Activated CD8-positive, alpha-beta memory T cell treated with anti-CD3 and anti-CD28 coated beads for 4 hours (primary cell): ENCODE data around the gene RCL1.
"Not testable (repeated sequence)": the region's sequence is repeated elsewhere in the genome, so short reads cannot be mapped to it uniquely, and the experiment has no call there.

Experiments
- DNase-seq, 2 donors: peaks; one replicate each; pipeline ENCODE4 v3.0.0-alpha.2; 2020; ENCODE audit warnings: low read depth in 2 of 2

The RCL1 gene, protein sequence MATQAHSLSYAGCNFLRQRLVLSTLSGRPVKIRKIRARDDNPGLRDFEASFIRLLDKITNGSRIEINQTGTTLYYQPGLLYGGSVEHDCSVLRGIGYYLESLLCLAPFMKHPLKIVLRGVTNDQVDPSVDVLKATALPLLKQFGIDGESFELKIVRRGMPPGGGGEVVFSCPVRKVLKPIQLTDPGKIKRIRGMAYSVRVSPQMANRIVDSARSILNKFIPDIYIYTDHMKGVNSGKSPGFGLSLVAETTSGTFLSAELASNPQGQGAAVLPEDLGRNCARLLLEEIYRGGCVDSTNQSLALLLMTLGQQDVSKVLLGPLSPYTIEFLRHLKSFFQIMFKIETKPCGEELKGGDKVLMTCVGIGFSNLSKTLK

DNA sequence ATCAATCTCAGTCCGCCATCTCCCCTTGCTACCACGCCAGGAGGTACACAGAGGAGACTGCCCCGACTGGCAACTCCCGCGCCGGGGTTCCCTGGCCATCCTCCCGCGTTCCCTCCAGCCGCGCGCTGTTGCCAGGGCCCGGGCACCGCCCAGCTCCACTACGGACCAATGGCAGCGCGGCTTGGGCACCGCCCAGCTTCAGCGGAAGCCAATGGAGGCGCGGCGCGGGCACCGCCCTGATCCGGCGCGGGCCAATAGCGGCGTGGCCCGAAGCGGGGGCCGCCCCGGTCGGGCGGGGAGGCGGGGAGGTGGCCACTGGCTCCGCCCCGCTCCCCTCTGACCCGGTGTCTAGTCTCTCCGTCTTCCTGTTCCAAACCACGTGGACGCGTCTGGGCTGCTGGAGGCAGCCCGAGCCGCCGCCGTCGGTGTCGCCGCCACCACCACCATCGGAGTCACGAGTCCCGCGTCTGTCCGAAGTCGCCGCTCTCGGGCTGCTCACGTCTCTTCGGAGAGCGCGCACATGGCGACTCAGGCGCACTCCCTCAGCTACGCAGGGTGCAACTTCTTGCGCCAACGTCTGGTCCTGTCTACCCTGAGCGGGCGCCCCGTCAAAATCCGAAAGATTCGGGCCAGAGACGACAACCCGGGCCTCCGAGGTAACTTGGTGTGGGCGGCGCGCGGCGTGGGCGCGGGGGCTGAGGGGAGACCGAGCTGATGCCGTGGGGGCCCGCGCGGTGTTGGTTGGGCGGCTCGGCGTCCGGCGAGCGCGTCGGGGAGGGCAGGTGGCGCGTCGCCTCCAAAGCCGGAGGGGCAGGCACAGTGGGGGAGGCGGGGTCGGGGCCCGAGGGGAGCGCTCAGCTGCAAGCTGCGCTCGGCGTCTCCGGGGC, at the start of gene RCL1:
TSS of gene RCL1 (plus strand) at position 373 of the 887 bp plus-strand sequence. CDS start at position 521, 148 bp downstream.
- peak; percentile 88 to 92 for DNase-seq

DNA sequence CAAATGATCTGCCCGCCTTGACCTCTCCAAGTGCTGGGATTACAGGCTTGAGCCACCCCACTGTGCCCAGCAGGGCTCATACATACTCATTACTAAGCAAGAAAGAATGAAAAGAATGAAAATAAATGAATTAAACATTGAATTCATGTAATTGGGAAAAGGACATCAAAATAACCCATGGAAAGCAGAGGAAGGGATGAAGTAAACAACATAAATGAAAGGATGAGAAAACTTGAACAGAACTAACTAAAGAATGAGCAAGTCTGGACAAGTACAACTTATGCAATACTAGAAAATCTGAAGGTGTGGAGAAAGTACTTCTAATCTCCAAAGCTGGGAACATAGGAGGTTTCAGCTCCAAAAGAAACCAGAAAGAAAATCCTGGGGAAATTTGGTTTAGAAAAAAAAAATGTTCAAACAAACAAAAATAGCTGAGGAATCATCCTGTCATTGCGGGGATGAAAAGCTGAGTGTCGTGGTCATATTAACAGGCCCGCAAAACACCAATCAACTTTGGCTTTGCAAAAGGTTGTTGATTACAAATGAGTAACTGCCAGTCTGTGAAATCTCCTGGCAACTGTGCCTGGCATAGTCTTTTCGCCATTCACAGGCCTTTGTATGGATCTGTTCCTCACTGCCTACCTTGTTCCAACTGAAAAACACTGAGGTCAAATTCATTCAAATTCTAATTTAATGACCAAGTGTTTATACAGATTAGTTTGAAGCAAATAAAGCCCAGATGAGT, 49.4 kb upstream of the RCL1 start:
- no peak for DNase-seq

DNA sequence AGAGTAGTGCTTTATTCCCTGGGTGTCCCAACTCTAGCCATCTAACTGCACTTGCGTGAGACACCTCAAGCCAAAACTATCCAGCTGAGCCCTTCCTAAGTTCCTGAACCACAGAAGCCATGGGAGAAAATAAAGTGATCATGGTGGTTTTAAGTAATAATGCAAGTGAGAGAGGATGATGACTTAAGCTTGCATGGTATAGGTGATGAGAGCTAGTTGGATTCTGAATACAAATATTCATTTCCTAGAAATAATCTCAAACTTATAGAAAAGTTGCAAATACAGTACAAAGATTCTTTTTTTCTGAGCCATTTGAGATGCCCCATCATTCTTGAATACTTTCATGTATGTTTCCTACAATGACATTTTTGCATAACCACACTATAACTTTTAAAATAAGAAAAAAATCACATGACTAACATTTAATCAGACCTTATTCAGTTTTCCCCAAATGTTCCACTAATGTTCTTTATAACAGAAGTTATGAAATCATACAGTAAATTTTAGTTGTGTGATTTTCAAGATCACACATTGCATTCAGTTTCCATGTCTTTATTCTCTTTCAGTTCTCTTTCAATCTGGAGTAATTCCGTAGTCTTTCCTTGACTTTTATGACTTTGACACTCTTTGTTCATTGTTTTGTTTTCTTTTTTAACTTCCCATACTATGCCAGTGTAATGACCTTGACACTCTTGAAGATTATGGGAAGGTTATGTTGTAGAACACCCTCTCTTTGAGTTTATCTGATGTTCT, 46.3 kb upstream of the RCL1 start:
- DNase-seq, result no peak

DNA sequence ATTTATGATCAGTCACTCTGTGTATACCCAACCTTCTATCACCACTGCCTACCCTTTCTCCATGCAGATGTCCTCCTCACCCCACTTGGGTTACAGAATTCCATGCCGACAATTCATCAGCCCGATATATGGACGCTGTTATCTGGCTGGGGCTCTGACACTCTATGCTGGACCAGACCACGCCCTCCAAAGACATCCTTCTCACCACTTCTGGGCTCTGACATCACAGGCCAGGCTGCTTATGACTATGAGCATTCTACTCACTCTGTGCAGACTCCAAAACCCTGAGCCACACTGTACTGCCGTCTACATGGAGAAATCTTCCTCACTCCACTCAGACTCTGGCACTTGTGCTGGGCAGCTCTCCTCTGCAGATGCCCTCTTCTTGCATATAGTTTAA, 44.1 kb upstream of the RCL1 start:
- DNase-seq, result no peak

DNA sequence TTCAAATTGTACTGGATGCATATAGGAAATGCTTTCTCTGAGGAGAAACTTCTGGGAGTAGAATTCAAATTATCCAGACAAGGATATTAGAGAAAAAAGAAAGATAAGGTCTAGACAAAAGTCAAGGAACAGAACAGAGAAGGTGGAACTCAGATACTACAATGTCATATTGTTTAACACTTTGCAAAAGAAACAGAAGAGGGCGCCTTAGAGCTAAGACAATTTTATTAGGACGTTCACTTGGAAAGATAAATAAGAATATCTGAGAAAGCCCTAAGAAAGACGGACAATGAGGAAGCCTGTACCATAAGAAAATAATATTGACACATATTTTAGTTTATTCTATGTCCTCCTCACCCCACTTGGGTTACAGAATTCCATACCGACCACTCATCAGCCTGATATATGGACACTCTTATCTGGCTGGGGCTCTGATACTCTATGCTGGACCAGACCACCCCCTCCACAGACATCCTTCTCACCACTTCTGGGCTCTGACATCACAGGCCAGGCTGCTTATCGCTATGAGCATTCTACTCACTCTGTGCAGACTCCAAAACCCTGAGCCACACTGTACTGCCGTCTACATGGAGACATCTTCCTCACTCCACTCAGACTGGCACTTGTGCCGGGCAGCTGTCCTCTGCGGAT, 42.6 kb upstream of the RCL1 start:
- DNase-seq, result no peak

DNA sequence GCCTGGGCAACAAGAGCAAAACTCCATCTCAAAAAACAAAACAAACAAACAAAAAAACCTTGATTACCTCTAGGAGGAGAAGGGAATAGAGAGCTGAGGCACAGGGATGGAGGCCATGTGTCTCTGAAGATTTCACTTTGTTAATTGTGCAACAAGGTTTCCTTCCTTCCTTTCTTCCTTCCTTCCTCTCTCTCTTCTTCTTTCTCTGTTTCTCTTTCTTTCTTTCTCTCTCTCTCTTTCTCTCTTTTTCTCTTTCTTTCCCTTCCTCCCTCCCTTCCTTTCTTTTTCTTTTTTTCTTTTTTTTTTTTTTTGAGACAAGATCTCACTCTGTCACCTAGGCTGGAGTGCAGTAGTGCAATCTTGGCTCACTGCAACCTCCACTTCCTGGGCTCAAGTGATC, 38.2 kb upstream of the RCL1 start:
- not testable (repeated sequence) for DNase-seq

DNA sequence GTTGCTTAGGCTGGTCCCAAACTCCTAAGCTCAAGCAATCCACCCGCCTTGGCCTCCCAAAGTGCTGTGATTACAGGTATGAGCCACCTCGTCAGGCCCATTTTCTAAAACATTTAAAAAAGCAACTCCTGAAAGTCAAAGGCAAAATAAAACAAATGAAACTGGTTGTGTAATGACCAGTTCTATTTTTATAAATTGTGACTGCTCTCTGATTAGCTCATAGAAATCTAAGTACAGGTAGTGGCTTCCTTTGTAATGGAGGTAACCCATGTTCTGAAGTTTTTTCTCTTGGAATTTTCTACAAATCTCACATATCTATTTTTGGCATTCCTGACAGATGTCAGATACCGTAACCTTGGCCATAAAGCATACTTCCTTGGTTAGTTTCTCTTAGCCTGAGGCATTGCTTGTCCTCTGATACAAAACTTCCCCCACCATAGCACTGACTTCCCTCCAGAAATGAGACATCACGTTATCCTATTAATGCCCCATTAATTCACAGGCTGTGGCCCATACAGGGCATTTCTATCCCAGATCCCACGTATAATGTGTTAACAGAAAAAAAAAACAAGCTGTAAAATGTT, 37.6 kb upstream of the RCL1 start:
- no peak for DNase-seq

DNA sequence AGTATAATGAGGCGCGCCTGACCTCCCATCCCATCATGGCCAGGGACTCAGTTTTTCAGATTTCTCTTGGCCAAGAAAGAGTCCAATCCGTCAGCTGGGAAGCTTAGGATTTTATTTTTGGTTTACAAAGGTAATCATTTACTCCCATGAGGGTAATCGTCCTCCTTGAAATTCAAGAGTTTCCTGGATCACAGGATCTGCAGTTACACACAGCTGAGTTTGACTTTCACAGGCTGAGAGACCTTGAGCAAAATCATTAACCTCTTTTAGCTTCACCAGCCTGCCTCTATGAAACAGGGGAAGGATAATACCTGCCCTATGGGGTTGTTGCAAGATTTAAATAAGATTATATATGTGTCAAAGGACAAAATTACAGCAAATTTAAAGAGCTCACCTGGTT, 36.3 kb upstream of the RCL1 start:
- DNase-seq, result no peak

DNA sequence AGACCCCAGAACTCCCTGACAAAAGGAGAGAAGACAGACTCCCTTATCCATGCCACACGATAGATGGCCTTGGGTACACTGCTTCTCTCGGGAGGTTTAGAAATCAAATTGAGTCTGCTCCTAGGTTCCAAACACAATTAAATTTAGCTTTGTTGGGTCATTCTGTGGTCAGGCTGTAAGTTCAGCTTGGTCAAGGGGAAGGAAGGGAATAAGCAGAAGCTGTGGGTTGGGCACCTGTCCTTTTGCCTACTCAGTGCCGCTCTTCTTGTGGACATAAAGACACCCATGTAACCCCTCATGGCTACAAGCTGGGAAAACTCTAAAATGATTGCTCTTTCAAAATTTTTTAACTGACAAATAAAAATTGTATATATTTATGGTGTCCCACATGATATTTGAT, 32.6 kb upstream of the RCL1 start:
- no peak for DNase-seq

DNA sequence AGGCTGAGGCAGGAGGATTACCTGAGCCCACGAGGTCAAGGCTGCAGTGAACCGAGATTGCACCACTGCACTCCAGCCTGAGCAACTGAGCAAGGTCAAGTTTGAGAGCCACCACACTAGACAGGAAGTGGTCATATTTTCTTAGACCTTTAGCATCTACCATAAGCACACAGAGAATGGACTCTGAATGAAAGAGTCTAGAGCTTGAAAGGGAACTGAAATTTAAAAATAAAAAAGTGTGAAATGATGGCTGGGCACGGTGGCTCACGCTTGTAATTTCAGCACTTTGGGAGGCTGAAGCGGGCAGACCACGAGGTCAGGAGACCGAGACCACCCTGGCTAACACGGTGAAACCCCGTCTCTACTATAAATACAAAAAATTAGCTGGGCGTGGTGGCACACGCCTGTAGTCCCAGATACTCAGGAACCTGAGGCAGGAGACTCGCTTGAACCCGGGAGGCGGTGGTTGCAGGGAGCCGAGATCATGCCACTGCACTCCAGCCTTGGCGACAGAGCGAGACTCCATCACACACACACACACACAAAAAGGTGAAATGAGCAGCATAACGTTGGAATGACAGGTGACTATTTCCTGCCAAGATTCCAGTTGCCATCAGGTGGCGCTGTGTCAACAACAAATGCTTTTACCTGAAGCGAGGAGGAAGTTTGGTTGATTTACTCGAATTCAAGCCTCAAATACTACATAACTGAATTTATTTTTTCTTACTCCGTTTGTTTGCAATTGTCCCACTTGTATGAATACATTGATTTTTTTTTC, 30.4 kb upstream of the RCL1 start:
- DNase-seq, result peak; percentile 59 to 64

DNA sequence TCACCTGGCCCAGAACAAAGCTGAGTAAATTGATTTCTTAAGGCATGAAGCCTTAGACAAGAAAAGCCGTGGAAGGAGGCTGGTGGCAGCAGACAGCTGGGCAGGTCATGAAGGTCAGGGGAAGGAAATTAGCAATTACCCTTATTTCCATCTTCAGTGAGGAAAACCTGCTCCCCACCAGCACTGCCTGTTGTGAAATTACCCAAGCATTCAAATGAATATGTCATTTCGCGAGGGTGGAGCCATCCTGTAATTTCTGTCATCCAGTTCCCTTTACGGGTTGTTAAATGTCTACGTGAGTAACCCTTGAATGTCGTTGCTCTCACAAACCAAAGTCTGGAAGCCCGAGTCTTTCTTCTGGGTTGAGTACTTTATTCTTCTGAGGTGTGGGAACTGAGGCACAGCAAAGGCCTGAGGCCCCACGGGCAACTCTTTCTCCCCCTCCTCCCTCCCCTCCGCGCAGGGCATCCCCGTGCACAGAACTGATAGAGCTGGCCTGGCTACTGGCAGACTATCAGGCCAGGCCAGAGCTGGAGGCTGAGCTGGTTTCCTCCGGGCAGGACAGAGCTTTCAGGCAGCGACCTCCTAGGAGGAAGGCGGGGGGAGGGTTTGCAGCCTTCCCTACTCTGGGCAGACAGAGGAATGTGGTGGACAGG, 29.7 kb upstream of the RCL1 start:
- DNase-seq, result no peak

DNA sequence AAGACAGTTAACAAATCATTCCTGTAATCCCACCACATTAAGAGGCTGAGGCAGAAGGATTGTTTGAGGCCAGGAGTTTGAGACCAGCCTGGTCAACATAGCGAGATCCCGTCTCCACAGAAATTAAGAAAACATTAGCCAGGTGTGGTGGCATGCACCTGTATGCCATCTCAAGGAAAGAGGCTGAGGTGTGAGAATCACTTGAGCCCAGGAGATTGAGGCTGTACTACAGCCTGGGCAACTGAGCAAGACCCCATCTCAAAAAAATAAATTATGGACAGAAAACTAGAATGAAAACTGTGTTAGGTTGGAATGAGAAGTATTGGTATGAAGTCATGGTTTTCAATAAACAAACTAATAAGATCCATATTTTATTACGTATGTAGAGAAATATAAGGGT, 28.7 kb upstream of the RCL1 start:
- DNase-seq, result no peak

DNA sequence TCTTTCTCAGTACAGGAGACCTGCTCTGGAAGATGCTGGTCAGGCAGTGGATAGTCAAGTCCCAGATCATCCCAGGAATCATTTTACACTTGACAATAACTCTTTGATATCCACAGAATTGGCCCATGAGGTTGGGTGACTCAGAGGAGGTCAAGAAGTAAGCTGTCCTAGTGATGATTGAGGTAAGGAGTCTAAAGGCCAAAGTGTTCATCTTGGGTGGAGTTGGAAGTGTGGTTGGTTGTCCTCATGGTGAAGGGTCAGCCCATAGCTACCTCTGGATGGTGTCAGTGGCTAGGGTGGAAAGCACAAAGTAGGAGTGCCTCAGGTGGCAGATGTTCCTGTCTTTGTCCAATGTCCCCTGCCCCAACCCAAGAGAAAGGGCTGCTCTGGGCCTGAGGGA, 24.1 kb upstream of the RCL1 start:
- no peak for DNase-seq

DNA sequence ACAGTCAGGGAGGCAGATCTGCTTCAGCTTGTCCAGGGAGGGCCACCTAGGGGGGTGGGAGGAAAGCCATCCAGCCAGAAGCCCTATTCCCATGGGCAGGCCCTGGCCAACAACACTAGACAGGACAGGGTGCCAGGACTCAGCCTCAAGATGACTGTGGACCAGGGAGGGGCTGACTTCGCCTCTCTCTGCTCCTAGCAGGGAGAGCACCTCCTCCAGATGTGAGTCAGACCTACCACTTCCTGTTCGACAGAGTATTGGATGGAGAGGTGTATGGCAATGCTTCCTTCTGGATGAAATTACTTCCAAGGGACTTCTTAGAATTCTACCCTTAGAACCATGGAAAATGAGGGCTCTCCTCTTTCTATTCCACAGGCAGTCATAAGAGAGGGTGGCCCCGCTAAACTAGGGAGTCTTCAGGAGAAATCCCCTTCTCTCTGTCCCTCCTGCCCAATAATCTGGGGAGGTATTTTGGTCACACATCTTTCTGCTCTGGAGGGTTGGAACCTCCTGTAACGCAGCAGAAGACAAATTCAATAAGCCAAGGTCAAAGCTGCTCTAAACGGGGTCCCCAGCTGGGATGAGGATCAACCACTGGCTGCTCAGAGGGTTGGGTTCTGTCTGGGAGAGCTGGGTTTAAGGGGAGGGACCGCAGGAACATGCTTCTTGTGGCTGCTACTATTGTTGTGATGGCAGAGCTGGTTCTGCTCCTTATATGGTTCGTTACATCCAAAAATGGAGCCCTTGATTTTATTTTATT, 23.2 kb upstream of the RCL1 start:
- no peak for DNase-seq

DNA sequence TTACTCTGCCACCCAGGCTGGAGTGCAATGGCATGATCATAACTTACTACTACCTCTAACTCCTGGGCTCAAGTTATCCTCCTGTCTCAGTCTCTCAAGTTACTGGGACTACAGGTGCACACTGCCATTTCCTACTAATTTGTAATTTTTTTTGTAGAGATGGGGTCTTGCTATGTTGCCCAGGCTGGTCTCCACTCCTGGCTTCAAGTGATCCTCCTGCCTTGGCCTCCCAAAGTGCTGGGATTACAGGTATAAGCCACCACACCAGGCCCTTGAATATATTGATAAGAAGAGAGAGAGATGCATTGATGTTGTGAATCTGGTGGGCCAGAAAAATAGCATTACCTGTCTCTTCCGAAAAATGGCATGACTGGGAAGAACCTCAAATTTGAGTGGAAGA, 21.0 kb upstream of the RCL1 start:
- no peak for DNase-seq

DNA sequence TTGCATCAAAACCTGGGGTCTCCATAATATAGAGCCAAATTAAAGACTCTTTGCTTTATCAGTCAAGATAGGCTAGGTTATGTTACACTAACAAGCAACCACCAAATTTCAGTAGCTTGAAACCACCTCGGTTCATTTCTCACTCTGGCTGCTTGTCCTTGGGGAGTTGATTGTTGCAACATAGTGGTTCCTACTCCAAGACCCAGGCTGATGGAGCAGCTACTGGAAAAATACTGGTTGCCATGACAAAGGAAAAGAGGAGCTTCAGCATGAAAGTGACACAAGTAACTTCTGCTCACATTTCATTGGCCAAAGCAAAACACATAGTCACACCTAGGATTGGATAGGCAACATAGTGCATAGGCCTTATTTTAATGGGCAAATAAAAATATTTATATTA, 18.5 kb upstream of the RCL1 start:
- no peak for DNase-seq

DNA sequence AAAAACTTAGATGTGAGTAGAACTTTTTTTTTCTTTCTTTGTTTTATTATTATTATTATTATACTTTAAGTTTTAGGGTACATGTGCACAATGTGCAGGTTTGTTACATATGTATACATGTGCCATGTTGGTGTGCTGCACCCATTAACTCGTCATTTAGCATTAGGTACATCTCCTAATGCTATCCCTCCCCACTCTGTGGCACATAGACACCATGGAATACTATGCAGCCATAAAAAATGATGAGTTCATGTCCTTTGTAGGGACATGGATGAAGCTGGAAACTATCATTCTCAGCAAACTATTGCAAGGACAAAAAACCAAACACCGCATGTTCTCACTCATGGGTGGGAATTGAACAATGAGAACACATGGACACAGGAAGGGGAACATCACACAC, 17.8 kb upstream of the RCL1 start:
- DNase-seq, result not testable (repeated sequence)

DNA sequence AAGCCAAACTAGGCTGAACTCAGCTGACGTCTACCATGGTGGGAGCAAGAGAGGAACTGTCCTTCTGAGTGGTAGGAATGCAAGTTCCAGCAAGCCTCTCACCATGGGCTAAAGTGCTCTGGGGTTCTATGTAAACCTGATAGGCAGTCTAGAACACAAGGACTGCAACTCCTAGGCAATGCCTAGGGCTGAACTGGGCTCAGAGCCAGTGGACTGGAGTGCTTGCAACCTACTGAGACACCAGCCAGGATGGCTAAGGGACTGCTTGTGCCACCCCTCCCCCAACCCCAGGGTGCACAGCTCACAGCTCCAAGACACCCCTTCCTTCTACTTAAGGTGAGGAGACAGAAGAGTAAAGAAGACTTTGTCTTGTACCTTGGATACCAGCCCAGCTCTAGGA, 12.1 kb upstream of the RCL1 start:
- DNase-seq, result no peak

DNA sequence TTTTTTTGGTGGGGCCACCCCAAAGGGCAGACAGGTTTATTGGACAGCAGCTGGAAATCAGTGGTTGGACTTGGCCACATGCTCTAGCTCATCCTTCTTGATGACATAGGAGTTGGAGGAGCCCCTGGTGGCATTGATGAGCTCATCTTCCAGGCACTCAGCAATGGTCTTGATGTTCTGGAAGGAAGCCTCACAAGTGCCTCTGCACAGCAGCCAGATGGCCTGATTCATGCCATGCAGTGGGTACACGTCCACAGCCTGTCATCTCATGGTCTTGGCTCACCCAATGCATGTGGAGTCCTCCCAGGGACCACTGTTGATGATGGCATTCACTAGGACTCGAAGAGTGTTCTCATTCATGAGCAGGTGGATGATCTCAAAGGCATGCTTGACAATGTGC, 11.3 kb upstream of the RCL1 start:
- DNase-seq, result no peak
